Loucy (cell line): ENCODE results near the gene C2CD3.

Experiments
- EZH2phosphoT487 ChIP-seq: fragments of 200-600 bp; IDR thresholded peaks from 2 replicates; pipeline ENCODE4 v1.6.1; 2018; ENCODE audit warnings: antibody characterized with exemption, mild to moderate bottlenecking, moderate library complexity, borderline replicate concordance
- TF ChIP-seq, protein P1 (sequence below): fragments of 200-600 bp; sonication (generic); conservative IDR thresholded peaks from 2 replicates; pipeline ENCODE4 v1.5.1; 2014; ENCODE audit warnings: mild to moderate bottlenecking, antibody characterized with exemption, low read length

DNA sequence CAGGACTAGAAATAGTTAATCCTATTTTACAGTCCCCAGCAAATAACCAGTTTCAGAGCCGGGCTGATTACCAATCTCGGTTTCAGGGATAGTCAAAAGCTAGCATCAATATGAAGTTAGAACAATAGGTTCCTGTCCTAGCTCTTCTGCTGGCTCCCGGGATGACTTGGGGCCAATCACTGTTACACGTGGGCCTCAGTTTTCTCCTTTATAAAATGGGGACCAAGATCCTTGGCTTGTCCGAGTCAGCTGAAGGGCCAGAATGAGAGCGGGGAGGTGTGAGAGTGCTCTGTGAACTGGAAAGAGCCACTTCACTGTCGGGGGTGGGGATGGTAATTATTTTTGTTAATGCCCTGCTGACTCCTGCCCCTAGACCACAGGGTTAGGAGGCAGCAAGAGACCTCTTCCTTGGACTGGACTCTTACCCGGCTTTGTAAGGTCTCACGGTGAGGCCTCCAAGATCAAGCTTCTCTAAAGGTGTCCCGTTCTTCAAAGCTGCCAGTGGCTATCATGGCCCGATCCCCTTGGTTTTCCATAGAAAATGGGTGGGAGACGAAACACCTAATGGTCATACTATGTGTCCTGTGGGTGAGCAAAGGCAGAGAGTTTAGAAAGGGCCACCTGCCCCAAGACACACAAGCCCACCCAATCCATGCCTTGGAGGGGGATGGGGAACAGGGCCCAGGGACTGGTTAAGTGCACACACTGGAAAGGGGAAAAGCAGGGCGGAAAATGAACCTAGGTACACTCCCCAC lies 189.6 kb downstream of the C2CD3 start:
- TF ChIP-seq, protein P1, sequence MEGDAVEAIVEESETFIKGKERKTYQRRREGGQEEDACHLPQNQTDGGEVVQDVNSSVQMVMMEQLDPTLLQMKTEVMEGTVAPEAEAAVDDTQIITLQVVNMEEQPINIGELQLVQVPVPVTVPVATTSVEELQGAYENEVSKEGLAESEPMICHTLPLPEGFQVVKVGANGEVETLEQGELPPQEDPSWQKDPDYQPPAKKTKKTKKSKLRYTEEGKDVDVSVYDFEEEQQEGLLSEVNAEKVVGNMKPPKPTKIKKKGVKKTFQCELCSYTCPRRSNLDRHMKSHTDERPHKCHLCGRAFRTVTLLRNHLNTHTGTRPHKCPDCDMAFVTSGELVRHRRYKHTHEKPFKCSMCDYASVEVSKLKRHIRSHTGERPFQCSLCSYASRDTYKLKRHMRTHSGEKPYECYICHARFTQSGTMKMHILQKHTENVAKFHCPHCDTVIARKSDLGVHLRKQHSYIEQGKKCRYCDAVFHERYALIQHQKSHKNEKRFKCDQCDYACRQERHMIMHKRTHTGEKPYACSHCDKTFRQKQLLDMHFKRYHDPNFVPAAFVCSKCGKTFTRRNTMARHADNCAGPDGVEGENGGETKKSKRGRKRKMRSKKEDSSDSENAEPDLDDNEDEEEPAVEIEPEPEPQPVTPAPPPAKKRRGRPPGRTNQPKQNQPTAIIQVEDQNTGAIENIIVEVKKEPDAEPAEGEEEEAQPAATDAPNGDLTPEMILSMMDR = no peak
- TF ChIP-seq EZH2phosphoT487 = no peak
